HT1080 (cell line): ENCODE measurements around the gene DNM1. TPM values are rescaled to one million over a fixed set of nuclear protein-coding genes. Genes with fewer than 3 reads are reported as not detected.

Experiments used
- DNase-seq: peaks from one replicate; pipeline ENCODE4 v3.0.0-alpha.2; 2015; ENCODE audit warnings: low read depth
- total RNA-seq: library from RNA; depleted of rRNA; stranded (reverse); fragments of >200 nt; shearing (Covaris generic); gene quantifications from 2 replicates; pipeline ENCODE4 v1.2.3, GENCODE V29; 2014

DNM1 gene
- total RNA-seq, 1 experiment from 2014 or later = 18.9 TPM

DNA sequence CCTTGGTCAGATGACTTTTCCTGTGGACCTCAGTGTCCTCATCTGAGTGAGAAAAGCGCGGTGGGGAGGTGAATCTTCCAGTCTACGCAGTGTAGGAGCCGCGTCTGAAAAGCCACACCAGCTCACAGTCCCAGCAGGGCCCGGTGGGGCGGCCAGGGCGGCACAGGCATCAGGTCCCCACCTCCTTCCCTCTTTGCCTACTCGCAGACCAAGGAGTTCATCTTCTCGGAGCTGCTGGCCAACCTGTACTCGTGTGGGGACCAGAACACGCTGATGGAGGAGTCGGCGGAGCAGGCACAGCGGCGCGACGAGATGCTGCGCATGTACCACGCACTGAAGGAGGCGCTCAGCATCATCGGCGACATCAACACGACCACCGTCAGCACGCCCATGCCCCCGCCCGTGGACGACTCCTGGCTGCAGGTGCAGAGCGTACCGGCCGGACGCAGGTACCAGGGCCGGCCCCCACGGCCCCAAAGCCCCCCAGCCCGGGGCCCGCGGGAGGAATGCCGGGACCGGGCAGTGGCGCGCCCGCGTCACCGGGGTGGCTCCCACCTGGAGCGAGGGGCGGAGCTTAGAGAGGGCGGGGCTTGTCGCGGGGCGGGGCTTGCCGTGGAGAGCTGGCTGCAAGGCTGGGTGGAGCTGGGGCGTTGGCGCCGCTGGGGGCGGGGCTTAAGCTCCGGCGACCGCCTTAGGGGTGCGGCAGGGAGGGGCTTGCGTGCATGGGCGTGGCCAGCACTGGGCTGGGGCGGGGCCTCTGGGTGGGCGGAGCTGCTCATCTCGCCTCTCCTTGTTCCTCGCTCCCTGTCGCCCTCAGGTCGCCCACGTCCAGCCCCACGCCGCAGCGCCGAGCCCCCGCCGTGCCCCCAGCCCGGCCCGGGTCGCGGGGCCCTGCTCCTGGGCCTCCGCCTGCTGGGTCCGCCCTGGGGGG is 47.0 kb downstream of the DNM1 start:
- no peak for DNase-seq

DNA sequence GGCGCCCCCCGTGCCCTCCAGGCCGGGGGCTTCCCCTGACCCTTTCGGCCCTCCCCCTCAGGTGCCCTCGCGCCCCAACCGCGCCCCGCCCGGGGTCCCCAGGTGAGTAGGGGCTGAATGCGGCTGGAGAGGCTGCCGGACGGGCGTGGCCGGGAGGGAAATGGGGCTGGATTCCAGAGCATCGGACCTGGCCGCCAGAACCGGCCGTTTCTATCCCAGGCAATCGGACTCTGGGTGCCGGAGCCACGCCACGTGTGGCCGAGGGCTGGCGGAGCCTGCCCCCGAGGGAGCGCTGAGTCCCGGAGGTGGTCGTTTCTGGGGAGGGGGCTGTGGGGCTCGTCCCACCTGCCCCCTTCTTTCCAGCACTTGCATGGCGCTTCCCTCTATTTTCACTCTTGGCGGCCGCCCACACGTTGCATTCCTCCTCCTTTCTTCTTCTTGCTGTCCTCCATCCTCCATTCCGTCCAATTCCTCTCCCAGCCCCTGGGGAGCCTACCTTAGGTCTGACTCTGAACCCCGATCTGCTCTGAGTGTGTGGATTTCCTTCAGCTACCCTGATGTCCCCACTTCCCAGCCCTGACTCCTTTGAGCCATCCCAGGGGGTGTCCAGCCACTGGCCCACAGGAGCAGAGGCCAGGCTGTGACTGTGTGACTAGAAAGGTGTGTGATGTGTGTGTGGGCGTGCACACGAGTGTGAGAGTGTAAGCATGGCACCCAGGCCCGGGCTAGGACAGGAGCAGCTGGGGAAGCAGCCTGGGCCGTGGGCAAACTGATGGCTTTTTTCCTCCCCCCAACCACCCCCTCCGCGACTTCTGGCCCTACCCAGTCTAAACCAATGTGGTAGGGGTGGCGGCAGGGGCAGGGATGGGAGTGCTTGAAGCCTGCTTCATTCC is 47.9 kb downstream of the DNM1 start:
- DNase-seq = no peak

DNA sequence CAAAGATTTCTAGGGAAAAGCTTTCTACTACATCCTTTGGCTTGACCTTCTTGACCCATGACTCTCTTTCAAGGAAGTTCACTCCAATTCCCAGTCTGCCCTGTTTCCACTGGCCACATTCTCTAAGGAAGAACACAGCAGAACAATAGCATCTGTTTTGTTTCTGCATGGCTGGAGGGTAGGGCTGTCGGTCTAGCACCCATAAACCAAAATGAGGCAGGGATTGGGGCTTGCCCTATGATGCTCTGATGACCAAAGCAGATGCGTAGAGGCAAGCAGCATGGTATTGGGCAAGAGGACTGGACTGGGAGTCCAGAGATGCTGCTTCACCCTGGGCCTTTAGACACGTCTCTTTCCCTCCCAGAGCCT is 48.5 kb downstream of the DNM1 start:
- DNase-seq = no peak

DNA sequence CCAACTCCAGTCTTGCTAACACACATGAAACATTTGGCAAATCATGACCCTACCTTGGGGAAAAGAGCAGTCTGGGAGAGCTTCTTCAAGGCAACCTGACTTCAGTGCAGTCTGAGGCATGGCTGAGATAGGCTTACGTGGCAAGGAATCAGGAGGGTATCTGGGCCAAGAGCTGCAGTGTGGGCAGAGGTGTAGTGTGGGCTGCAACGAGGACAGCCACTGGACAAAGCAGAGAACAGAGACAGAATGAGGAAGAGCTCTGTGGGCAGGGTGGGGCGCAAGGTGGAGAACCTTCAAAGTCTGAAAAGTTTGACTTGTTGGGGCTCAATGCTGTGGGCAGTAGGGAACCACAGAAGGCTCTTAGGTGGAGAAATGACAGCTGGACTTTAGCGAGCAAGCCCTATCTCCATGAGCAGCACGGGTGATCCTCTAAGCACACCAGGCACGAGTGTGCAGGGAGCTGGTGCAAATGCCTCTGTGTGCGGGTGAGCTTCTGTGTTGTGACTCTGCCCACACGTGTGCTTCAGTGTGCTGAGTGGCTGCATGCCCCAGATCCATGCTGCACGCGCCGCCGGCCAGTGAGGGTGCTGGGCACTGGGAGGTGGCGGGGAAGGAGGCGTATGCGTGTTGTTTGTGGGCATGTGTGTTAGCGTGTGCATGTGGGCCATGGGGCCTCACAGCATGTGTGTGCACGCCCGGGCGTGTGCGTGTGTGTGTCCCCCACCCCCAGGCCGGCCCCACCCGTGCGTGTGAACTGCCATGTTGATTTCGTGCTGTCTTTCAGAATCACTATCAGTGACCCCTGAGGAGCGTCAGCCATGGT is 49.3 kb downstream of the DNM1 start:
- no peak for DNase-seq

DNA sequence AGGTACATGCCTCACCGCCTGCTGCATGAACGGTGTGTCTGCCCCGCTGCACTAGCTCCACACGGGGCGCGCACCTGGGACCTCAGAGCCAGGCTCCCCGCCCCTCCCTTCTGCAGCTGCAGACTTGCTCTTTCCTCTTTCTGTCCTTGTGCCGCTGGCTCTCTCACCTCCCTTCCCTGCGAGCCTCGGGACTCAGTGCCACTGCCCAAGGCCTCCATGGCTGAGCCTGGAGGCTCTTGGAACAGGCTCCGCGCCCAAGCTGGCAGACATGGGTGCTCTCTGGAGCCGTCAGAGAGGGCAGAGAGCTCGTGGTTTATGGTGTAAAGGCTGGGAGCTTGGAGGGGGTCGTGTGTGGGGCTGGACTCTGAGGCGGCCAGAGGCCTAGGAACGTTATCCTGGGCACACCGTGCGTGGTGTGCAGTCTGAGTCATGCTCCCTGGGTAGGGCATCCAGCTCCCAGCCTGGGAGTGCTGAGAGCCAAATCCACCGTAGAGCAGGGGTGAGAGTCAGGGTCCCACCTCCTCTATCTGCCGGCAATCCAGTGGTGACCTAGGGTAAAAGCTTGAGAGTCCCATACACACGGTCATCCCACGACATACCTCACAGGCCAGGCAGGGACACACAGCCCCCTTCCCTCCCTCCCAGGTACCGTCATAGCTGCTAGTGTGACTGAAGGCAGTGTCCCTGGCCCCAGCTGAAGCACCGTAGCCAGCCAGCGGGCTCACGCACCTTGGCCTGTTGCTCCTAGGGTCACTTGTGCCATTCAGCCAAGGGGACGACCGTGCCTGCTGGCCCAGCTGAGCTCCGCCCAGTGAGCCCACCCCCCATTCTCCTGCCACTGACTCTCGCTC is 50.2 kb downstream of the DNM1 start:
- no peak for DNase-seq

DNA sequence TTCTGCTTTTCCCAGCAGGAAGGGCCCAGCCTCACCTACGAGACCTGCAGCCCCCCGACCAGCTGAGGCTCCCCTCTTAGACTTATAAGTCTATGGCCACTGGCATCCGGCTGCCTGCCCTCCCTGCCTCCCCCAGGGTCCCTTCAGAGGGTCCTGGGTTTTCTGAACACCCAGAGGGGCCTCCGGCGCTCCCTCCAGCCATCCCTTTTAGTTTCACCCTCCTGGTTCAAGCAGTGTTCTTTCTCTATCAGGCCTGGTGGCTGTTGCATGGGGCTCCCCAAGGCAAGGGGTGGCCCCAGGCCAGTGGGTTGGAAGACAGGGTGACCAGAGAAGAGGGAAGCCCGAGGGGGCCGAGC is 50.8 kb downstream of the DNM1 start:
- no peak for DNase-seq

DNA sequence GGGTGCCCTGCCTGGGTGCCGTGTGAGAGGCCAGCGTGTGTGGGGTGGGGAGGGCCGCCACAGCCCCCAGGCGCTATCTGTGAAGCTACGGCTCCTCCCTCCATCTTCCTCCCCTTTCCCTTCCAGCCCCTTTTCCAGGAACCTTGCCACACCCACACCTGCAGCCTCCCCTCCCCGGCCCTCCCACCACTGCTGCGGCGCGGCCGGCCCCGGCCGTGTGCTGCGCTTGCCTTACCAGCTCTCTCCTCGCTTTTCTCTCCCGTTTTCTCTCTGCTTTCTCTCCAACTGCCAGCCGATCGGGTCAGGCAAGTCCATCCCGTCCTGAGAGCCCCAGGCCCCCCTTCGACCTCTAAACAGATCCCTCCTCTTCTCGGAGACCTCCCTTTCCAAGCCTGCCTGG is 51.2 kb downstream of the DNM1 start:
- DNase-seq = no peak

DNA sequence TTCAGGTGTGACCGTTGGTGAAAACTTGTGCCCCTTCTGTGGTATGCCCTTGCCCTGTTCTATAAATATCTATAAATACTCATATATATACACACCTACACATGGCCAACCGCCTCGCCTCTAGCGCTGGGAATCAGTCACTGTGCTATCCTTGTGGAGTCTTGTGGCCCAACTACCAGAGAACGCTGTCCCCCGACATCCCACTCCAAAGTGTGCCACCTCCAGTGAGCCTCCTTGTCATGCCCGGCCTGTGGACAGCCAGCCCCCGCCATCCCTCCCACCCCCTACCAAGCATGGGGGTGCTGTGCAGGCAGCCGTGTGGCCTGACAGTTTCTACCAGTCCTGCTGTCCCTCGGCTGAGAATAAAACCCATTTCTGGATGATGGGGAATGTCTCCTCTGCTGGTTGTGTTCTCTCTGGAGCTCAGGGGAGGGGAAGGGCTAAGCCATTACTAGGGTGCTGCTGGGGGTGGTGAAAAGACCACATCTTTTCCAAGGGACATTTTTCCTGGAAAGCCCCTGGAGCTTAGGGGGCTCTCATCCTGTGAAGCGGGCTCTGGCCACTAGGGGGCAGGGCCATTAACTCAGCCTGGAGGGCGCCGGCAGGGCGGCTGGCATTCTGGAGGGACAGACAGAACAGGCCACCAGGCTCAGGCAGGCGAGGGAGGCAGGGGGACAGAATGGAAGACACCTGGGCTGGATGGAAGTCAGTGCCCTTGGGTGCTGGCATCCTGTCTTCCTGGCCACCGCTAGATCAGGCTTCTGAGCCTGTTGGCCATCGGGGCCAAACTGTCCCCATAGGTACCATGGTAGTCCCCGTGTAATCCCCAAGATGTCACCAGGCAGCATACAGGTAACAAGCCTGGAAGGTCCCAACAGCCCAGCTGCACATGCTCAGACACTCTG is 51.9 kb downstream of the DNM1 start:
- DNase-seq = peak; percentile 40

DNA sequence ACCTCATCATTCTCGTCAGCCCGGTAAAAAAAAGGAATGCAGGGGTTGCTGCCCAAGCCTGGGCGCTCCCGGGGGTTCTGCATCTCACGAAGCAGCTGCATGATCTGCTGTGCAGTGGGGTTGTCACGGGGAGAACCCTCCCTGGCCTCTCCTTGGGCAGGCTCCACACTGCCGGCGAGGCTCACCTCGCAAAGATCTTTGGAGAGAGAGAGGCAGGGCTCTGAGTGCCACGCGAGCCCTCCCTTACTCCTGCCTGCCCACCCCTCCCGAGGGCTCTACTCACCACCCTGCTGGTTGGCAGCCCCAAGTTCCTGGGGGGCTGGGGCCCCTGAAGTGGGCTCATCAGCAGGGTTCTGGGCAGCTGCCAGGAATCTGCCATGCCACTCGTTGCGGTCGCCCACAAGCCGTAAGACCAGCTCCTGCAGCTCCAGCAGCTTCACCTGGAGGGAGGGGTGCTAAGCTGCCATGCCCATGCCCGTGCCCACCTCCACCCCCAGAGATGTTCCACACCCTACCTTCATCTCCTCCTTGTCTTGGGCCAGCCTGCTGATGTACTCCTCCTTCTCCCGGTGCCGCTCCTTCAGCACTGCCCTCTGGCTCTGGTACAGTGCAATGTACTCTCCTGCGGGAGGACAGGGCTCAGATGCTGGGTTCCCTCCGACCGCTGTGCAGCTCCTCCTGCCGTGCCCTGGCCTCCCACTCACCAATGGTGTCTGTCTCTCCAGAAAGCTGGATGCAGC is 54.1 kb downstream of the DNM1 start:
- DNase-seq = no peak

DNA sequence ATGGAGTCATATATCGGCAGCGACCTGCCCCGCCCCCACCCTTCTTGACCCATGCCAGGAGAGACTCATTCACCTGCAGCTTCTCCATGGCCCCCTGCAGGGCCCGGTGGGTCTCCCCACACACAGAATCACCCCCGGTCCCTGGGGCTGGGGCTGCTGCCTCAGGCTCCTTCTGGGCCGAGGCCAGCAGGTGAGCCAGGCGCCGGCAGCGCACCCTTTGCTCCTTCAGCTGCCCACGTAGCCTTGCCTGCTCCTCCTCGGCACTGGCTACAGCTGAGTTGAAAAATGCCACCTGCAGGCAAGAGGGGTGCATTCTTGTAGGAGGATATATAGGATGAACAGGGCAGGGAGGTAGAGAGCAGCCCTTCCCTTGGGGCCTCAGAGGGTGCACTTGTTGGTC is 54.7 kb downstream of the DNM1 start:
- no peak for DNase-seq

DNA sequence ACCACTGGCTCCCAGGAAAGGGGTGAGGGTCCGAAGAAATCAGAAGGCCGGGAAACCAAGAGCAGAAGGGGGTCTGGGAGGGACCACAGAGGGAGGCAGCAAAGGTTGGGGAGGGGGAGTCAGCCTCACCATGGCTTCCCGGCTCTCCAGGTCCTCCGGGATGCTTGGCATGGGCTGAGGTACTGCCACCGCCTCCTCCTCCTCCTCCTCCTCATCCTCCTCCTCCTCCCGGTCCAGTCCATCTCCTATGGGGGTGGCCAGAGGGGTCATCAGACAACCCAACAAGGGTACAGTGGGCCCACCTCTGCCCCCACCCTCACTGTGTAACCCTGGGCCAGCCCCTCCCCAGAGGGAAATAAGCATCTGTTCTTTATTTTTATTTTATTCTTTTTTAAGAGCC is 55.1 kb downstream of the DNM1 start:
- DNase-seq = no peak

DNA sequence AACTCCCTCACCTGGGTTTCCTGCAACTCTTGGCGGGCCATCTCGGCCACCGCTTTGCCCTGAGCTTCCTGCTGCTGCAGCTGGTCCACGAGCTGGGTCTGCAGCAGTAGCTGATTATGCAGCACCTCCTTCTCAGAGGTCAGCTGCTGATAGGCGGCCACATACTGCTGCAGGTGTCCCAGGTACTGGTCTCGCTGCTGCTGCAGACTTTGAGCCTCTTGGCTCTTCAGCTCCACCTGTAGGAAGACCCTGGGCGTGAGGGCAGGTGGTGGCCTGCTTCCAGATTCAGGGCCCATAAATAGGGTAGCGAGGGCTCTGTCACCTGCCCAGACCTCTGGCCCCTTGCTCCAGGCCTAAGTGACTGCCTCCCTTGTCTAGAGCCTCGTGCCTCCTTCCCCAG is 56.0 kb downstream of the DNM1 start:
- DNase-seq = no peak

DNA sequence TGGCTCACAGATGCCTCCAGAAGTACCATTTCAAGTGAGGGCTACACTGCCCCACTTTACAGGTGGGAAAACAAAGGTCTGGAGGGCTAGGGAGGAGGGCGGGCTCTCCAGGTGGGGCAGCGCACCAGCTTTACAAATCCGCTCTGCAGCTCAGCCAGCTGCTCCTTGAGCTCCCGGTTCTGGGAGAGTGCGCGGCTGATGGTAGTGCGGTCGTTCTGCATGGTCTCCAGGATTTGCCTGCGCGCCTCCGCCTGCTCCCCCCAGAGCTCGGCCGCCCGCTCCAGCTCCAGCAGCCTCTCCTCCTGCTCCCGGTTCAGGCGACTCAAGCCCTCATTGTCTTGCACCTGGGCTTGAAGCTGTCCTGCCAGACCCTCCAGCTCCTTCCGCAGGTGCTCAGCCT is 57.2 kb downstream of the DNM1 start:
- DNase-seq = no peak

DNA sequence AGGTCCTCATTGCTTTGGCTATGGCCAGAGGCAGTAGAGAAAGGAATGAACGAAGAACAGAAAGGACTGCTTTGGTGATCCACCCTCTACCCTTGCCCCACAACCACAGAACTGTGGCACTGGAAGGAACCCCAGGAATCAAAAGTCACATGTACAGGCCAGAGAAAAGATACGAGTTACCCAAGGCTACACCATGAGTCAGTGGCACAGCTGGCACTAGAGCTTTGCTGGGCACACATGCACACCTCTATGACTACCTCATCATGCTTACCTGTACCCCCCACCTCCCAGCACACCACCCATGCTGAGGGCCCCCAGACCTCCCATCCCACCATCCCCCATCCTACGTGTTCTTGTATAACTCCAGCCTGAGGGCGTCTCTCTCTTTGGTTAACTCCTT is 59.5 kb downstream of the DNM1 start:
- DNase-seq = no peak

DNA sequence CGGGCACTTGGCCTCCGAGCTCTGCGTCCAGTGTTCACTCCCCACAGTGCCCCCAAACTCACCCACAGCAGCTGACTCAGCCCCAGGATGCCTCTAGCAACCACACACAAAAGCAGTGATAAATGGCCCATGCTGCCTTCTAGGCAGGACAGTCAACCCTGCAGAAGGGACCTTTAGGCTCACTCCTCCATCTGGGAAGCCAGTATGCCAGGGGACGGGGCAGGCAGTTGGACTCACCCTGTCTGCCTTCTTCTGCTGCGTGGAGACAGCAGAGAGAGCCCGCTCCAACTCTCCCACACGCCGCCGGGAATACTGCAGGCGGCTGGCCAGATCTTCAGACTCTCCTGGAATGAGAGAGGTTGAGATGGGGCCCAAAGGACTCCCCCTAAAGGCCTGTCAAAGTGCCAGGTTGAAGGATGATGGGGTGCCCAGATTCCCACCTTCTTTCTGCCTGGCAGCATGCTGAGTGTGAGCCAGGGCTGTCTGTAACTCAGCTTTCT is 62.2 kb downstream of the DNM1 start:
- DNase-seq = no peak

DNA sequence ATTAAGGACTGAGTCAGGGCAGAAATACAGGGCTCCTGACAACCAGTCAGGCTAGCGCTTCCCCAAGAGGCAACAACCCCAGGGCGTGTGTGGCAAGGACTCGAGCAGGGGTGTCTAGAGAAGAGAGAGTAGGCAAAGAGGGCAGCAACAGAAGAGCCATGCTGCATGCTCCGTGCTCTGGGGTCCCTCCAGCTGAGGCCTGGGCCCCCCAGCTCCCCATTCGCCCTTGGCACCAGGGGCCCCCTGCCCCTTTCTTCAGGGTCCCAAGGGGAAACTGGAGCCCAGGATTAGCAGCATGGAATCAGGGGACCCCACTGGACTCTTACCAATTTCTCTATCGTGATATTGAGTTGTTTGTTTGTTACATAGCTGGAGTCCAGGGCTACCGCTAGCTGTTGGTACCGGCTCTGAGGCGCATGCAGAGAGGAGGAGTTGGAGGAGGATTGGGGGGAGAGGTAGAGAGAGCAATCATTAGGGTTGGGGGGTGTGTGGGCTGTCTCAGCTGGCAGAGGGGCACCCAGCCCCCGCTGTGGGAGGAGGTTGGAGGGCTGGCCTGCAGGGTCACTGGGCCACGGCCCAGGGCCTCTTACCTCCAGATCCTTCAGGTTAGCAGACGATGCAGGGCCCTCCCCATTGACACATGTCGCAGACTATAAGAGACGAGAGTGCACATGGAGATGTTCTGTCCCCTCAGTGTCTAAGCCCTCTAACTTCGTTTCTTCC is 63.9 kb downstream of the DNM1 start:
- no peak for DNase-seq

DNA sequence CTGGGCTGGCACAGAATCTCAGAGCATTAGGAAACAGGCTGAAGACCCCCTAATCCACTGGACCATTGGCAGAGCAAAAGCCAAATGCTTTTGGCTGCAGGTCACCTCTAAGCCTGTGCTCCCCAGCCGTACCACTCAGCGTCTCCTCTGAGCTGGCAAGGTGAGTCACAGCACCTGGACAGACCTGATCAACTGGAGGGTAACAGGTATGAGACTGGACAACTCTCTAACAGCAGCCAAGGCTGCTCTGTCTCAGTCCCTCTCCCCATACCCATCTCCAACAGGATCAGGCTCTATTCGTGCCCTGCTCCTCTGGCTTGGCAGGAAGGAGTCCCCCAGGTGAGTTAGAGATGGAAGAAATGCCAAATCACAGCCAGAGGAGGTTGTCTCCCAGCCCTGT is 67.9 kb downstream of the DNM1 start:
- DNase-seq = no peak

DNA sequence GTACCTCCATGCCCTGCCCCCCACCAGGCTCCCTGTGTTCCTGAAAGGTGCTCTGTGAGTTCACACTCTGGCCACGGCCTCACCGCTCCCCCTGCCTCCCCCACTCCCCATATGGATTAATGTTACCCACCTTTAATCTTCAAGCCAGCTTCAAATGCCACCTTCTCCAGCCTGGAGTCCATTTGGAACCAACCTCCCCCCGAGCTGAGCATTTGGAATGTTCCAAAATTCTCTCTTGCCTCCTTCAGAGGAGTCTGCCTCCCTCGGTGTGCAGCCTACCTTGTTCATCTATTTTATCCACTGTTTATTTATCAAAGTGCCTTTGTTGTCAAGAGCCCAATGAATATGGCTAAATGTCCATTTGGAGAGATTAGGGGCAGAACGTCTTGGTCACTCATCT is 68.3 kb downstream of the DNM1 start:
- no peak for DNase-seq
